Measurements from ENCODE around the gene TRH. TPM values are rescaled to one million over a fixed set of nuclear protein-coding genes. Genes with fewer than 3 reads are reported as not detected.

The TRH gene
- under 1 TPM in 1 of 4 donors, not detected in 3; 0.30 TPM for total RNA-seq

GRCh38 chr3:129974564-129974832 lies at the start of gene TRH:
TSS of gene TRH (plus strand) at chr3:129974720. CDS start at chr3:129975817, 1,097 bp downstream.
- H3K27ac ChIP-seq, result no peak within 1 kb of the TSS
- TF ChIP-seq EP300 (IDR thresholded peaks at IDR 0.05), result no peak
- TF ChIP-seq CTCF (IDR thresholded peaks at IDR 0.05), result no peak
- no peak for TF ChIP-seq POLR2AphosphoS5 (IDR thresholded peaks at IDR 0.05)
- no peak for TF ChIP-seq POLR2A (IDR thresholded peaks at IDR 0.05)
- WGBS, 2 donors (ENCODE audit: low coverage in 1 of 2), result no CpG with 5 or more reads among the region's 30 CpGs
- no peak for ATAC-seq
- H3K9me3 ChIP-seq, result no peaks in the 10 kb centered on the region
- H3K4me3 ChIP-seq, result peak within 1 kb of the TSS in 1 of 2 donors; percentile 34
- H3K36me3 ChIP-seq, result no peaks in the 10 kb centered on the region
- H3K27me3 ChIP-seq, result peaks cover 67% of the 10 kb centered on the region
- H3K4me1 ChIP-seq, result peaks cover 0 to 20% (median 17%) of the 10 kb centered on the region in 3 donors

- 50% methylated on average over 1 of the region's 5 CpGs; no CpG with 5 or more reads in 1 of the 2 donors for WGBS, 2 donors (ENCODE audit: low coverage in 1 of 2)
- H3K36me3 ChIP-seq, result no peaks in the 10 kb centered on the region
- ATAC-seq, result no peak
Observed at GRCh38 chr3:129927072-129927471, 47.4 kb upstream of the TRH start.

GRCh38 chr3:129929383-129929782 lies 45.1 kb upstream of the TRH start:
- Histone ChIP-seq H3K27ac (no peak overlapping the region), H3K27me3 (peaks cover 14% of the 10 kb centered on the region), H3K4me1 (peaks cover 0 to 2% (median 0%) of the 10 kb centered on the region in 3 donors), H3K9me3 (peaks cover 0 to 39% (median 0%) of the 10 kb centered on the region in 3 donors), H3K36me3 (no peaks in the 10 kb centered on the region), H3K4me3 (no peak overlapping the region)
- no peak for ATAC-seq
- 83 to 89% methylated on average over 1 of the region's 1 CpG for WGBS, 2 donors (ENCODE audit: low coverage in 1 of 2)
- TF ChIP-seq EP300 (IDR thresholded peaks at IDR 0.05) (no peak), POLR2A (IDR thresholded peaks at IDR 0.05) (no peak), CTCF (IDR thresholded peaks at IDR 0.05) (no peak), POLR2AphosphoS5 (IDR thresholded peaks at IDR 0.05) (no peak)

More at GRCh38 chr3:129927072-129927471, 47.4 kb upstream of the TRH start:
- no peak for TF ChIP-seq POLR2AphosphoS5 (IDR thresholded peaks at IDR 0.05)
- peaks cover 0 to 48% (median 0%) of the 10 kb centered on the region in 3 donors for H3K9me3 ChIP-seq
- H3K4me1 ChIP-seq, result no peaks in the 10 kb centered on the region
- no peak overlapping the region for H3K27ac ChIP-seq
- H3K4me3 ChIP-seq, result no peak overlapping the region
- peaks cover 8% of the 10 kb centered on the region for H3K27me3 ChIP-seq

- 71 to 80% methylated on average over 1 to 2 of the region's 4 CpGs for WGBS, 2 donors (ENCODE audit: low coverage in 1 of 2)
- Histone ChIP-seq H3K4me3 (no peak overlapping the region), H3K9me3 (peaks cover 0 to 28% (median 0%) of the 10 kb centered on the region in 3 donors), H3K4me1 (peaks cover 0 to 5% (median 0%) of the 10 kb centered on the region in 3 donors), H3K27ac (no peak overlapping the region), H3K36me3 (no peaks in the 10 kb centered on the region), H3K27me3 (peaks cover 5% of the 10 kb centered on the region)
- no peak for TF ChIP-seq POLR2AphosphoS5 (IDR thresholded peaks at IDR 0.05)
- ATAC-seq, result no peak
Observed at GRCh38 chr3:129933471-129933870, 41.0 kb upstream of the TRH start.

GRCh38 chr3:129934234-129935123 lies 40.0 kb upstream of the TRH start:
- WGBS, 2 donors (ENCODE audit: low coverage in 1 of 2), result 30 to 35% methylated on average over 8 to 17 of the region's 20 CpGs
- TF ChIP-seq CTCF (IDR thresholded peaks at IDR 0.05) (peak; percentile 87 to 92 (median 88)), POLR2A (IDR thresholded peaks at IDR 0.05) (no peak)
- peaks cover 0 to 18% (median 0%) of the 10 kb centered on the region in 3 donors for H3K9me3 ChIP-seq
- peak overlapping the region in 1 of 2 donors; percentile 22 for H3K4me3 ChIP-seq
- H3K36me3 ChIP-seq, result no peaks in the 10 kb centered on the region
- H3K27ac ChIP-seq, result no peak overlapping the region
- peaks cover 5% of the 10 kb centered on the region for H3K27me3 ChIP-seq
- ATAC-seq, result no peak
- peaks cover 0 to 5% (median 0%) of the 10 kb centered on the region in 3 donors for H3K4me1 ChIP-seq

GRCh38 chr3:129936757-129937156 lies 37.8 kb upstream of the TRH start:
- H3K4me3 ChIP-seq, result peak overlapping the region; percentile 26 to 36
- H3K27me3 ChIP-seq, result peaks cover 5% of the 10 kb centered on the region
- no peak for TF ChIP-seq POLR2AphosphoS5 (IDR thresholded peaks at IDR 0.05)
- TF ChIP-seq POLR2A (IDR thresholded peaks at IDR 0.05), result no peak
- TF ChIP-seq CTCF (IDR thresholded peaks at IDR 0.05), result no peak
- TF ChIP-seq EP300 (IDR thresholded peaks at IDR 0.05), result no peak
- 17 to 48% methylated on average over 4 to 6 of the region's 6 CpGs for whole genome bisulfite sequencing, 2 donors (ENCODE audit: low coverage in 1 of 2)
- no peaks in the 10 kb centered on the region for H3K9me3 ChIP-seq
- H3K4me1 ChIP-seq, result peaks cover 0 to 5% (median 0%) of the 10 kb centered on the region in 3 donors
- peak overlapping the region in 1 of 4 donors; percentile 52 for H3K27ac ChIP-seq
- ATAC-seq, result peak; percentile 60
- no peaks in the 10 kb centered on the region for H3K36me3 ChIP-seq
